ENCODE measurements around the gene HID1.
"Not testable (repeated sequence)": the region's sequence is repeated elsewhere in the genome, so short reads cannot be mapped to it uniquely, and the experiment has no call there.

Gene HID1

DNA sequence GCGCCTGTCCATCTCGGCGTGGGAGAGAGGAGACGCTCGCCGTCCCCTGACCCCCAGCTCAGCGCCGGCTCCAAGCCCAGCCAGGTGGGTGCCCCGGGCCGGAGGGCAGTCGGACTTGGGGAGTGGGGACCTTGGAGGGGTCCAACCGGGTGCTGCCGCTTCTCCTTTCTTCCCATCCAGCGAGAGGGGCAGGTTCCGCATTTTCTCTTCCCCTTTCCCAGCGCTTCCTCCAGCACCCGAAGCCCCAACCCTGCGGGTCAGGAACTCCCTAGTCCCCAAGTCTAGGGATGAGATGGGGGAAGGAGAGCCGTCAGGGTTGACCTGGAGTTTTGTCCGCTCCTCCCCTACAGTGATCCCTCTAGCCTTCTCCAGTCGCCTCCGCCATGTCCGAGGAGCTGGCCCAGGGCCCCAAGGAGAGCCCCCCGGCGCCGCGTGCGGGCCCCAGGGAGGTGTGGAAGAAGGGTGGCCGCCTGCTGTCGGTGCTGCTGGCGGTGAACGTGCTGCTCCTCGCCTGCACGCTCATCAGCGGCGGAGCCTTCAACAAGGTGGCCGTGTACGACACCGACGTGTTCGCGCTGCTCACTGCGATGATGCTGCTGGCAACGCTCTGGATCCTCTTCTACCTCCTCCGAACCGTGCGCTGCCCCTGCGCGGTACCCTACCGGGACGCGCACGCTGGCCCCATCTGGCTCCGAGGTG is 48.2 kb downstream of the HID1 start, which contains the start of gene OTOP2:
Gene OTOP2 (plus strand): TSS at position 24 of the 699 bp plus-strand sequence. CDS start 360 bp downstream, at position 384.
- in situ Hi-C loops (cut with MboI; ENCODE audit: low sequenced_read_pairs): no loop called here

DNA sequence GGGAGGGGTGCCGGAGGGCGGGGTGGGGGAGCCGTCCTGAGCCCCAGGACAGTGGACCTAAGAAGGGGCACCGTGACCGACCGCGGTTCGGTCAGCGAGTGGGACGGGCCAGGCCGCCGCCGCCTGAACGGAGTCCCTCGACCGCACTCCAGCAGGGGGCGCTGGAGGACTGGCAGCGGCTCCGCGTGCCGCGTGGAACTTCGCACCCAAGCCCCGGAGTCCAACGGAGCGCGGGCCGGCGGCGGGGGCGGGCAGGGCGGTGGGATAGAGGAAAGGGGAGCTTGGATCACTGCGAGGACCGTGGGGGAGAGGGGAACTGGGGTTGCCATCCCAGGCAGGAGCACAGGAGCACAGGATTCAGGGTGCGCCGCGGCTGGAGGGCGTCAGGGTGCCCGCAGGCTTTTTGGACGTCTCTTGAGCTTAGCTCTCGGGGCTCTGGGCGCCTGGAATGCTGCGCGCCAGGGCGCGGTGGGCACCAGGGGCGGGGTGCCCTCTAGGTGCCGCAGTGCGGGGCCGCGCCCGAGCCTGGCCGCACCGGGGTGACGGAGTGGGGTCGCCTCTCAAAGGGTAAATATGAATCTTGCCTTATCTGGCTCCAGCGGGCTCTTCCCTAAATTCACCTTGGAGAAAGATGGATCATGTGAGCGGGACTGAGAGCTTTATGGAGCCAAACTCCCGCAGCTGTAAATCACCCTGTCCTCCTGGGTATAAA is 48.9 kb downstream of the HID1 start:
- in situ Hi-C loops (cut with MboI; ENCODE audit: low sequenced_read_pairs): no loop called here

DNA sequence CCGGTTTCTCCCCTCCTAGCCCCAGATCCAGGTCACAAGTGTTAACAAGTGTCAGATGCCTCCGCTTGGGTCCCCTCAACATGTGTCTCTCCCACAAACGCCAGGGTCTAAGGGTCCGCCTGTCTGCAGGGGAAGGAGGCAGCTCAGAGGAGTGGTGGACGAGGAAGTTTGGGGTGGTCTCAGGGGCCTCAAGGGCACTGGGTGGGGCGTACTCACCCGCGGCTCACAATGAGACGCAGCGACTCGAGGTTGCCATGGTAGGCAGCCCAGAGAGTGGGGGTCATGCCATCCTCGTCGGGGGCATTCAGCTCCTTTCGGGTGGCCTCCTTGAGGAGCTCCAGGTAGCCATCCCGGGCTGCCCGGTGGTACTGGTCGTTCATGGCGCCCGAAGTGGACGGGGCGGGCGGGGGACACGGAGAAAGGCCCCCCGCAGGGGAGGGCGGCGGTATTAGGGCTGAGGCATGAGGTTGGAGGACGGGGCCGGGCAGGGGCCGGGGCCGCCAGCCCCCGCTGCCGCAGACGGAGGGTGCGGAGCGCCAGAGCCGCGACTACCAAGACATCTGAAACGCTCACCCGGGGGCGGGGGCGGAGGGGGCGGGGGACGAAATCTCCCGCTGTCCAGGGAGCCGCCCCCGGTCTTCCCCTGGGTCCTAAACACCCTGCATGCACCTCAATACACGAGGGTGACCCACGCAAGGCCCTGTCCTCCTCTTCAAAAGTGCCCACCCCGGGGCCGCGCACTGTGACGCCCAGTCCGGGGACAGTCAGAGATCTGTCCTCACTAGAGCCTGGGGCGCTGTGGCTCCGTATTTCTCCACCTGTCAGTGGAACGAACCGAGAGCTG is 49.6 kb downstream of the HID1 start, which contains the start of gene USH1G:
Gene USH1G (minus strand): TSS at position 562 of the 844 bp plus-strand sequence. CDS start 182 bp downstream, at position 380.
- in situ Hi-C loops (cut with MboI; ENCODE audit: low sequenced_read_pairs): no loop called here

DNA sequence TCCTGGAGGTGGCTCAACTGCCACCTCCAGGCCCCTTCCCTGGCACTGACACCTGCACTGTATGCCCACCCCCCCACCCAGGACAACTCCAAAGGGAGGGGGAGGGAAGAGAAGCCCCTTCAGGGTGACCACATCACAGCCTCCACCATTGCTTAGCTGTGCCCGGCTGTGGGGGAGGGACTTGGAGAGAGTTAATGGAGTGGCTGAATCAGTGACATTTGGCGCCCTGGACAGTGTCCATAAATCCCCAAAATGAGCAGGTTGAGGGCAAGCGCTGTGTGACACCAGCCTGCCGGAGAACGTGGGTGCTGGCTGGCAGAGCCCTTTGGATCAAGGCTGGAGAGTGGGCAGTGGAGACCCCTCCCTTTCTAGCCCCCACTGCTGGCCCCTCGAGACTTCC is 50.4 kb downstream of the HID1 start:
- in situ Hi-C loops (cut with MboI; ENCODE audit: low sequenced_read_pairs): no loop called here

DNA sequence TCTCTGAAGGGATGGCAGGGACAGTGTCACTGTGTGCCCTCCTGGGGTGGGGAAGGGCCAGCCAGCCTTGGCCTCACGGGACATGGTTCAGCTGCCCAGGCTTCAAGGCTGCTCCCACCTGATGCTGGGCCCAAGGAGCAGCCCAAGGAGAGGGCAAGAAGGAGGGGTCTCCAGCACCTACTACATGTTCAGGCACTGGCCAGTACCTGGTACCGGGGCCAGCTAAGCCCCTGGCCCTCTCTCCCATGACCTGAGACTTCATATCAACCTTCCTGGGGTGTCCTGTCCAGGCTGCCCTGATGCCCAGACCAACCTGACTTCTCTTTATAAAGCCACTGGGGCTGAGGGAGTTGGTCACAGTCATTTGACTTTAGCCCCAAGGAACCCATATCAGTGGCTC is 50.8 kb downstream of the HID1 start:
- in situ Hi-C loops (cut with MboI; ENCODE audit: low sequenced_read_pairs): no loop called here

DNA sequence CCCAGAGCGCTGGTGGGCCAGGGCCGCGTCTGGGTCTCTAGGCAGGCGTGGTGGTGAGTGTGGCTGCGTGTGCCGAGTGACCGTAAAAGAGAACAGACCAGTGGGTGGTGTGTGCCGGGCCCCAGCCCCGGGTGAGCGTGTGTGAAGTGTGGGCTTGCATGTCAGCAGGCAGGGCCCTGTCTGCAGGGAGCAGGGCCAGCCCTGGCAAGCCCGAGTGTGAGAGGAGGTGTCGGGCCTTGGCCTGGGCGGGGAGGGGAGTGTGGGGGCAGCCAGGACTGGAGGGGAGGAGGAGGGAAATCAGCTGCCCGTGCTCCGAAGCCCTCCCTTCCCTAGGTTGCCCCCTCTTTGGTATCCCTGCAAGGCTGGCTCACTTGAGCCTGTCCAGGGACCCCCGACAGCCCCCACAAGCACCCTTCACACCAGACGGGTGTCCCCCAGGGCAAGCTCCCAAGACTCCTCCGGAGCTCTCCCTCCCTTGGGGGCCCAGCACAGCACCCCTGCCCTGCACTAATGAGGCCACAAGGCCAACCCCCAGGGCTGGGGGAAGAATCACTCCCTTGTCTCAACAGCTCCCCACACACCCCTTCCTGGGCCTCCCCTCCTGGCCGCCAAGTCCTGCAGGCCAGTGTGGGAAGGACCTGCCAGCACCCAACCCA is 51.4 kb downstream of the HID1 start:
- in situ Hi-C loops (cut with MboI; ENCODE audit: low sequenced_read_pairs): no loop called here

DNA sequence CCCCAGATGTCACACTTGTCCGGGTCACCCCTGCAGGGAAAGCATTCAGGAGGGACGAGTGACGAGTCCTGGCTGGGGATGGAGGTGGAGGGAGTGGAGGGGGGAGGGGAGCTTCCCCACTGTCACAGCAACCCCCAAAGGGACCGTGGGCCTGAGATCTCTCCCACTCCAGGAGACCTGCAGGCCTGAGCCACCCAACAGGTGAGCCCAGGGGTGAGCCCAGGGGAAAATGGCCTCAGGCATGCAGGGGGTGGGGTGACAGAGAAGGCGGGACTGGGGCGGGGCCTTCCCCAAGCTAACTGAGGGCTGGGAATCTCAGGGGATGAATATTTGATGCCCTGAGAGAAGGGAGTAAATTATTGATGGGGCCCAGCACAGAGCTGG is 51.9 kb downstream of the HID1 start:
- in situ Hi-C loops (cut with MboI; ENCODE audit: low sequenced_read_pairs): no loop called here

DNA sequence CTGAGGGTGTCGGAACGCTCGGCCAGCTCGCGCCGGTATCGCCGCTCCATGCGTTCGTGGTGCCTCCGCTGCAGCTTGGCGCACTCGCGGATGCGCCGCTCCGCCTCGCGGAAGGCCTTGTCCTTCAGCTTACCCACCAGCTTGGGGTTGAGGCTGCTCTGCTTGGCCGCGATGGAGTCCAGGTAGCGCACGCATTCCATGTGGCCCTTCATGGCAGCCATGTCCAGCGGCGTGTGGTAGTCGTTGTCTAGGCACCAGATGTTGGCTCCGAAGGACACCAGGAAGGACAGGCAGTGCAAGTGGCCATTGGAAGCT is 52.3 kb downstream of the HID1 start:
- in situ Hi-C loops (cut with MboI; ENCODE audit: low sequenced_read_pairs): no loop called here

DNA sequence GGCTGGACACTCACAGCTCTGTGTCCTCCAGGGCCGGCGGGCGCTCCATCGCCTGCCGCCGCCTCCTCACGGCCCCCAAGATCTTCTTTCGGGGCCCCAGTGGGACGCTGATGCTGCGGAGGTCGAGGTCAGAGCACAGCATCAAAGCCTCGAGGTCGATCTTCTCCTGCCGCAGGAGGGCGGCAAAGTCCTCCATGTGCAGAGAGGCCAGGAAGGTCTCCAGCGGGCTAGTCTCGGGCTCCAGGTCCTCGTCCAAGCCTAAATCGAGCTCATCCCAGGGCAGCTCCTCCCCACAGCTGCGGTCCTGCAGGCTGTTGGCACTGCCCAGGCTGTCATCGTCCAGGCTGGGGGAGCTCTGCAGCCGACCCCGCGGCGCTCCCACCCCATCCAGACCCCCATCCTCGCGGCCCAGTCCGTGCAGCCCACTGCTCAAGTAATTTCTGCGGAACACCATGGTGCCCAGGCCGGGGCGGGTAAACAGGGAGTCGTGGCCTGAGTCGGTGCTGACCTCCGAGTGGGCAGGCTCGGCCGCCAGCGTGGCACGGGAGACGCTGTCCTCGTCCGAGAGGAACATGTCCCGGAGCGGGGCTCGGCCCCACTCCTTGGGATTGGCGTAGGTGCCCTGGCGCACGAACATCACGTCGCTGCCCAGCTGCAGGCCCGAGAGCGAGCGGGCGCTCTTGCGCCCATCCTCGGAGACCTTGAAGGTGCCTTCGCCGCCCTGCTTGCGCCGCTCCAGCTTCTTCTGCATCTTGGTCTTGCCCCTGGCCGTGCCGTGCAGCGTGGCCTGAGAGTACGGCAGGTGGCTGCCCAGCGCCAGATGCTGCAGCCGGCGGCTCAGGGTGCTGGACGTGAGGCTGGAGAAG is 52.9 kb downstream of the HID1 start:
- in situ Hi-C loops (cut with MboI; ENCODE audit: low sequenced_read_pairs): no loop called here

DNA sequence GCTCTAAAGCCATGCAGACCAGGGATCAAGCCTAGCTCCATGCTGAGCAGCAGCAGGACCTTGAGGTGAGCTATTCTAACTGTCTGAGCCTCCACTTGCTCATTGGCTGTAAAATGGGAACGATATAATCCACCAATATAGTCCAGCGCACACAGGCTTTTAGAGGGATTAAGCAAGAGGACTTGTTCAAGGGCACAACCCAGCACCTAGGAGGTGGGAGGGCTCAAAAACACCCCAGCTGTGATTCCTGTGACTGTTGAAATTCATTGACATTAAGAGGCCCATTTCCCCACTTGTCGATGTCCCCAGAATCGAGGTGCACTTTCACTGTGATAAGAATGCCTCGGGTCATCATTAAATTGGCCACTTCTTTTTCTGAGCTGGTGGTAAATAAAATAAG is 53.7 kb downstream of the HID1 start:
- in situ Hi-C loops (cut with MboI; ENCODE audit: low sequenced_read_pairs): no loop called here

DNA sequence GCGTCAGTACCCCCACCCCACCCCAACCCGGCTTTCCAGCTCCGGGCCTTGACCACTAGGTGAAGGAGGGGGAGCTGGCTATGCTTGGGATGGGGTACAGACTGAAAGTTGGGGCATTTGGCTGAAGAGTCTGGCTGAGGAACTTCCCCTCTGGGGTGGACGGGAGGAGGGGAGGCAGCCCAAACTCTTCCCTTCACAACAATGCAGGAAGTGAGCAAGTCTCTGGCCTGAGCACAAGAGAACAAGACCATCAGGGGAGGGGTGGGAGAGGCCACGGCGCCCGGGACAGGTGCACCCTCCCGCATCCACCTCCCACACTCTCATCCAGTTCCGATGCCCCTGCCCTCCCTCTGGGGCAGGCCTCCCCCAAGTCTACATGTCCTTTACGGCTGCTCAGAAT is 55.1 kb downstream of the HID1 start:
- in situ Hi-C loops (cut with MboI; ENCODE audit: low sequenced_read_pairs): no loop called here

DNA sequence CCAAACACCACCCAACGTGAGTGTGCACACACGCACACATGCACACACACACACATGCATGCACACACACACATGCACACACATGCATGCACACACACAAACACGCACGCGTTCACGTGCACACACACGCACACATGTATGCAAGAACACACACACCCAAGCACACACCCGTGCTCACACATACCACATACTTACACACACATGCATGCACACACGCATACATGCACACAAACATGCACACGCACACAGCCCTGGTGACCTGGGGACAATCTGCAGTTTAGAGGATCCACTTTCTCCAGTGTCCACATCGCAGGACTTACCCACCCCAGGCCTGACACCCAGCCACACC is 55.7 kb downstream of the HID1 start:
- in situ Hi-C loops (cut with MboI; ENCODE audit: low sequenced_read_pairs): no loop called here

DNA sequence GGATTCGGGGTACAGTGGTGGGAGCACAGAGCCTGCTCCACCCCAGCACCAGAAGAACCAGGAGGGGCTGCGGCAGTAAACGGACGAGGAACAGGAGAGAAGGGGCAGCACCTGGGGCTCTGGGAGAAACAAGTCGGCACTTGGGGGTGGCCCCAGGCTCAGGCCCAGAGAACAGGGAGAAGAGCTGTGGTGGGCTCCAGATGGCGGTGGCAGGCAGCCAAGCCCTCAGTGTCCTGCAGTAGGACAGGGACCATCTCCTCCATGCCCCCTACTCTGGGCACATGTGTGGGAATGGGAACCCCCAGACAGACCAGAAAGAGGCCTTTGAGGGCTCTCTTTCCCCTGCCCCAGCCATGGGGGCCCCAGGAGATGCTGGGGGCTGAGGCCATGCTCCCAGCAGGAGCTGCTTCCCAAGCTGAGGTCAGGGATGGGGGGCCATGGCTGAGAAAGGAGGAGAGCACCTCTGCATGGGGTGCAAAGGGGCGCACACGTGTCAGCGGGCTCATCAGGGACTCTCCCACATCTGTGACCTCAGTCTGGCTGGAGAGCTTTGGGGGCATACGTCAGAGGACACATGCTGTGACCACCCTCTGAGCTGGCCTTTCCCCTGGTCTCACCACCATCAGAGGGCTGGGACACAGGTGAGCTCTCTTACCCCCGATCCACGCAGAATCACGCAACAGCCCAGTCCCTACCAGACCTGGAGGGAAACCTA is 56.3 kb downstream of the HID1 start:
- in situ Hi-C loops (cut with MboI; ENCODE audit: low sequenced_read_pairs): no loop called here

DNA sequence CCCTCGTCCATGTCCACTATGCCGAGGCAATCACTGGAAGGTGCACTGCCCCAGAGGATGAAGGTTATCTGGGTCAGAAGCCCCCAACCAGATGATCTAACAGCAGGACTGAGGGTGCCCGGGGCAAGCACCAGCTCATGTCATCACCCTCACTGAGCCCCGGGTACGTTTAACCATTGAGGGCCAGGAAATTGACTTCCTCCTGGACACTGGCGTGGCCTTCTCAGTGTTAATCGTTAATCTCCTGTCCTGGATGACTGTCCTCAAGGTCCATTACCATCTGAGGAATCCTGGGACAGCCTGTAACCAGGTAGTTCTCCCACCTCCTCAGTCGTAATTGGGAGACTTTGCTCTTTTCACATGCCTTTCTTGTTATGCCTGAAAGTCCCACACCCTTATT is 61.1 kb downstream of the HID1 start:
- in situ Hi-C loops (cut with MboI; ENCODE audit: low sequenced_read_pairs): not testable (repeated sequence)

DNA sequence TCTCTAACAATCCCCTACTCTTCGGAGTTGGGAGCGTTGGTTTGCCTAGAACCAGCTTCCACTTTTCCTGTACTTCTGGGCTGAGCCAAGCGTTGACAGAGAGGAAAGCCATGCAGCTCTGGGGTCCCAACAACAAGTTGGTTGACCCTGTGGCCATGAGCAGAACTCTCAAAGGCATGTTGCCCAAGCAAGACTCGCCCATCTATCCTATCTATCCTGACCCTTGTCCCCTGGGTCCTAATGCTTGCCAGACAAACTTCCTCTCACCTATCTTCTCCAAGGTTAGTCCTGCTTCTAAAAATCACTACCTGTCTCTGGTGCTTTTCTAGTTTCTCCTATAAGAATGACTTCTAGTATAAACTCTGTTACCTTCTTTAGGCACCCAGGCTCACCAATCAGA is 63.5 kb downstream of the HID1 start:
- in situ Hi-C loops (cut with MboI; ENCODE audit: low sequenced_read_pairs): not testable (repeated sequence)

DNA sequence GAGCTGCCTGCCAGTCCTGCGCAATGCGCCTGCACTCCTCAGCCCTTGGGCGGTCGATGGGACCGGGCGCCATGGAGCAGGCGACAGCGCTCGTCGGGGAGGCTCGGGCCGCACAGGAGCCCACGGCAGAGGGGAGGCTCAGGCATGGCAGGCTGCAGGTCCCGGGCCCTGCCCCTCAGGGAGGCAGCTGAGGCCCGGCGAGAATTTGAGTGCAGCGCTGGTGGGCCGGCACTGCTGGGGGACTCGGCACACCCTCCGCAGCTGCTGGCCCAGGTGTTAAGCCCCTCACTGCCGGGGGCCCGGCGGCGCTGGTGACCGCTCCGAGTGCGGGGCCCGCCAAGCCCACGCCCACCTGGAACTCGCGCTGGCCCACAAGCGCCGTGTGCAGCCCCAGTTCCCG is 65.5 kb downstream of the HID1 start:
- in situ Hi-C loops (cut with MboI; ENCODE audit: low sequenced_read_pairs): no loop called here

DNA sequence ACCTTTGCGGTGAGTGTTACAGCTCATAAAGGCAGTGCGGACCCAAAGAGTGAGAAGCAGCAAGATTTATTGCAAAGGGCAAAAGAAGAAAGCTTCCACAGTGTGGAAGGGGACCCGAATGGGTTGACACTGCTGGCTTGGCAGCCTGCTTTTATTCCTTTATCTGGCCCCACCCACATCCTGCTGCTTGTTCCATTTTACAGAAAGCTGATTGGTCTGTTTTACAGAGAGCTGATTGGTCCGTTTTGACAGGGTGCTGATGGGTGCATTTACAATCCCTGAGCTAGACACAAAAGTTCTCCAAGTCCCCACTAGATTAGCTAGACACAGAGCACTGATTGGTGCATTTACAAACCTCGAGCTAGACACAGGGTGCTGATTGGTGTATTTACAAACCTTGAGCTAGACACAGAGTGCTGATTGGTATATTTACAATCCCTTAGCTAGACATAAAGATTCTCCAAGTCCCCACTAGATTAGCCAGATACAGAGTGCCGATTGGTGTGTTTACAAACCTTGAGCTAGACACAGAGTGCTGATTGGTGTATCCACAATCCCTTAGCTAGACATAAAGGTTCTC is 66.3 kb downstream of the HID1 start:
- in situ Hi-C loops (cut with MboI; ENCODE audit: low sequenced_read_pairs): not testable (repeated sequence)

DNA sequence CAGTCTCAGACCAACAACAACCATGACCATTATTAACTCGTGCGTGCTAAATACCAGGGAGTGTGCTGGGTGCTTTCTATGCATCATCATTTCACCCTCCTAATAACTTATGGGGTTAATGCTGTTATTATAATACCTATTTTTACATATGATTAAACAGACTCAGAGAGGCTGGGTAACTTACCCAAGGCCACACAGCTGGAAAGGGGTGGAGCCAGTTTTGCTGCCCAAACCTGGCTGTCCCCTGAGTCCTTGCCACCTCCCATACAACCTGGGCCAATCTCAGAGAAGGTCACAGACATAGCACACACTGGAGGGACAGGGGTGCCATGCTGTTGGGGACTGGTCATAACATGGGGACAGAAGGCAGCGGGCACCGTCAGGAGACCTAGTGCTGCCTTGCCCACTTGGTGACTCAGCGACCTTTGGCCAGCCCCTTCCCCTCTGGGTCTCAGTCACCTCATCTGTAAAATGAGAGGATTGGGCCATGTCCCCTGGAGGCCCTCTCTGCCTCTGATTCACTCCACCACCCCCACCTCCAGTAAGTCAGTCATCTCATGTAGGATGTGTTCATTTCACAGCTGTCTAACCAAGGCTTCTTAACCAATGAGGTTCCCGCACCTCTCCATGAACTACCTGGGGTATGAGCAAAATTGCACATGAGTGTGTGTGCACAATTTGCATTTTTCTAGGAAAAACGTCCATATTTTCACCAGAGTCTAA is 67.7 kb downstream of the HID1 start:
- in situ Hi-C loops (cut with MboI; ENCODE audit: low sequenced_read_pairs): no loop called here

DNA sequence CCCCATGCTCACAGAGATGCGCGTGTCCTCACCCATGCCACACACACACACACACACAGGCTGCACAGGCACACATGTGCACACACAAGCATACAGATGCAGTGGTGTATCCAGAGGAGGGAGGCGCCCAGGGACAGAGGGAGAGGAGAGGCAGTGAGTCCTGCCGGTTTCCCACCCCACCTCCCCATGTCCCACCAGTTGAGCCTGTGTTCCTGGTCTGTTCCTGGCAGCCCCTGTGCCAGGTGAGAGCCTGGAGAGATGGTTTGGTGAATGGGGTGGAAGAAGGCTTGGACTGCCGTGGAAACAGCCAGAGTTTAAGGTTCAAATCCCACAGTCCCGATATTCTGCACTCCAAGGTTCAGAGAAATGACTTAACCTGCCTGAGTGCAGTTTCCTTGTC is 68.9 kb downstream of the HID1 start:
- in situ Hi-C loops (cut with MboI; ENCODE audit: low sequenced_read_pairs): no loop called here

All from HL-60/S4 treated with retinoic acid at 250 ng/mL for 4 days and 3 days (cell line).